ENCODE results near the gene ZNF564.

- TF ChIP-seq CTCF (conservative IDR thresholded peaks at IDR 0.05; ENCODE audit: low read depth in 2 of 2) (no peak), POLR2AphosphoS5 (IDR thresholded peaks at IDR 0.05; ENCODE audit: low read depth) (no peak), EZH2 (IDR thresholded peaks at IDR 0.05; ENCODE audit: low read depth, unreplicated experiment) (no peak), ETS1 (IDR thresholded peaks at IDR 0.05) (no peak), REST (IDR thresholded peaks at IDR 0.05; ENCODE audit: unreplicated experiment) (no peak), EZH2phosphoT487 (IDR thresholded peaks at IDR 0.05; ENCODE audit: unreplicated experiment) (no peak)
Measured at GRCh38 chr19:12574036-12574435, 22.8 kb upstream of the ZNF564 start.
